HG03521 (cell line): ENCODE results near the gene ARHGAP5.

Source experiments
- ATAC-seq: cut with Tn5 transposase; IDR thresholded peaks from one replicate; pipeline ENCODE4 v1.9.1; 2021; ENCODE audit warnings: mild to moderate bottlenecking, moderate library complexity; ENCODE audit not compliant: unreplicated experiment

The ARHGAP5 gene

GRCh38 chr14:32077081-32078022, at the start of gene ARHGAP5:
ARHGAP5 (plus strand) TSS chr14:32077304; CDS start chr14:32090670, 13,366 bp downstream.
- peak; percentile 45 for ATAC-seq

- no peak for ATAC-seq
Observed at GRCh38 chr14:32028599-32028998, 48.5 kb upstream of the ARHGAP5 start.

- ATAC-seq: no peak
Observed at GRCh38 chr14:32033543-32033942, 43.6 kb upstream of the ARHGAP5 start.

- ATAC-seq: no peak
Observed at GRCh38 chr14:32038876-32039275, 38.2 kb upstream of the ARHGAP5 start.

- ATAC-seq: no peak
Observed at GRCh38 chr14:32039401-32040030, 37.6 kb upstream of the ARHGAP5 start.

- ATAC-seq: no peak
Observed at GRCh38 chr14:32043624-32044023, 33.5 kb upstream of the ARHGAP5 start.

- ATAC-seq: no peak
Observed at GRCh38 chr14:32044454-32044853, 32.6 kb upstream of the ARHGAP5 start.

- no peak for ATAC-seq
Observed at GRCh38 chr14:32047791-32048190, 29.3 kb upstream of the ARHGAP5 start.

- no peak for ATAC-seq
Observed at GRCh38 chr14:32049361-32050088, 27.6 kb upstream of the ARHGAP5 start.

- no peak for ATAC-seq
Observed at GRCh38 chr14:32050878-32051277, 26.2 kb upstream of the ARHGAP5 start.

- no peak for ATAC-seq
Observed at GRCh38 chr14:32054536-32054935, 22.6 kb upstream of the ARHGAP5 start.

- ATAC-seq: no peak
Observed at GRCh38 chr14:32055175-32055574, 21.9 kb upstream of the ARHGAP5 start.

- ATAC-seq: no peak
Observed at GRCh38 chr14:32059702-32060101, 17.4 kb upstream of the ARHGAP5 start.

GRCh38 chr14:32064931-32065330, 12.2 kb upstream of the ARHGAP5 start:
- ATAC-seq: no peak

GRCh38 chr14:32068708-32069107, 8.4 kb upstream of the ARHGAP5 start:
- ATAC-seq: no peak

- ATAC-seq: no peak
Observed at GRCh38 chr14:32070282-32070681, 6.8 kb upstream of the ARHGAP5 start.

GRCh38 chr14:32072676-32073075, 4.4 kb upstream of the ARHGAP5 start:
- no peak for ATAC-seq

- no peak for ATAC-seq
Observed at GRCh38 chr14:32073537-32074189, 3.4 kb upstream of the ARHGAP5 start.

- no peak for ATAC-seq
Observed at GRCh38 chr14:32074887-32075572, 2.1 kb upstream of the ARHGAP5 start.

GRCh38 chr14:32075672-32076277, 1.3 kb upstream of the ARHGAP5 start:
- no peak for ATAC-seq
